HG03103 (cell line): ENCODE measurements around the gene B3GALNT2.
"Not testable (repeated sequence)": the region's sequence is repeated elsewhere in the genome, so short reads cannot be mapped to it uniquely, and the experiment has no call there.

Experiments
- ATAC-seq: cut with Tn5 transposase; IDR thresholded peaks from one replicate; pipeline ENCODE4 v1.9.1; 2021; ENCODE audit warnings: low read depth; ENCODE audit not compliant: unreplicated experiment

B3GALNT2 gene

GRCh38 chr1:235504122-235504493 lies at the start of gene B3GALNT2:
TSS of gene B3GALNT2 (minus strand) at chr1:235504452. CDS start at chr1:235504252, 200 bp downstream.
- peak; percentile 37 for ATAC-seq

GRCh38 chr1:235553112-235553551 lies 48.9 kb upstream of the B3GALNT2 start:
- ATAC-seq = no peak

- ATAC-seq = no peak
These were observed 48.0 kb upstream of the B3GALNT2 start for GRCh38 chr1:235552146-235552716.

GRCh38 chr1:235549351-235550139 lies 45.3 kb upstream of the B3GALNT2 start:
- no peak for ATAC-seq

GRCh38 chr1:235546369-235547155 lies 42.3 kb upstream of the B3GALNT2 start:
- not testable (repeated sequence) for ATAC-seq

- ATAC-seq = no peak
These were observed 41.2 kb upstream of the B3GALNT2 start for GRCh38 chr1:235545292-235545930.

- not testable (repeated sequence) for ATAC-seq
These were observed 38.6 kb upstream of the B3GALNT2 start for GRCh38 chr1:235542845-235543244.

- ATAC-seq = no peak
These were observed 29.4 kb upstream of the B3GALNT2 start for GRCh38 chr1:235533476-235534168.

- no peak for ATAC-seq
These were observed 28.1 kb upstream of the B3GALNT2 start for GRCh38 chr1:235532360-235532759.

- no peak for ATAC-seq
These were observed 23.1 kb upstream of the B3GALNT2 start for GRCh38 chr1:235527196-235527814.

- ATAC-seq = no peak
These were observed 21.1 kb upstream of the B3GALNT2 start for GRCh38 chr1:235525314-235525713.

- ATAC-seq = no peak
These were observed 12.7 kb upstream of the B3GALNT2 start for GRCh38 chr1:235516862-235517446.

GRCh38 chr1:235515844-235516512 lies 11.7 kb upstream of the B3GALNT2 start:
- ATAC-seq = no peak

- ATAC-seq = no peak
These were observed 9.5 kb upstream of the B3GALNT2 start for GRCh38 chr1:235513495-235514366.

- no peak for ATAC-seq
These were observed 7.4 kb upstream of the B3GALNT2 start for GRCh38 chr1:235511470-235512240.

- no peak for ATAC-seq
These were observed 6.6 kb upstream of the B3GALNT2 start for GRCh38 chr1:235510823-235511222.

- no peak for ATAC-seq
These were observed 3.4 kb upstream of the B3GALNT2 start for GRCh38 chr1:235507623-235508022.
